Spleen (tissue), 7 donors: Measurements from ENCODE around the gene FHL2.

ENCODE experiments used
- POLR2A ChIP-seq, 3 donors: fragments of 450-650 bp; IDR thresholded peaks; one replicate each; pipeline ENCODE4 v1.5.1; 2017; ENCODE audit warnings: antibody characterized with exemption in 3 of 3, mild to moderate bottlenecking in 1 of 3
- POLR2AphosphoS5 ChIP-seq, 3 donors: sonication (generic); formaldehyde crosslinking; IDR thresholded peaks; one replicate each; pipeline ENCODE4 v1.5.1; 2017; ENCODE audit warnings: antibody characterized with exemption in 3 of 3
- TF ChIP-seq, protein P1 (sequence below), 11 experiments: fragments of 200-600 bp in 7 of 11; fragments of 450-650 bp in 4 of 11; sonication (generic) in 4 of 11; IDR thresholded peaks in 8 of 11; conservative IDR thresholded peaks in 3 of 11; 1 replicate in 7 of 11; 2 replicates in 4 of 11; pipeline versions ENCODE4 v1.4.0 to v1.8.0; 2016 to 2021; ENCODE audit warnings: antibody characterized with exemption in 11 of 11, inconsistent platforms in 4 of 11, mild to moderate bottlenecking in 1 of 11
- donor health status: DM: no; HTN: no; CAD: no; lungs with moderate emphysema.
- donor health status: DM: no; HTN: no; CAD: no.
- donor health status: DM: no; HTN: no; CAD: no.

DNA sequence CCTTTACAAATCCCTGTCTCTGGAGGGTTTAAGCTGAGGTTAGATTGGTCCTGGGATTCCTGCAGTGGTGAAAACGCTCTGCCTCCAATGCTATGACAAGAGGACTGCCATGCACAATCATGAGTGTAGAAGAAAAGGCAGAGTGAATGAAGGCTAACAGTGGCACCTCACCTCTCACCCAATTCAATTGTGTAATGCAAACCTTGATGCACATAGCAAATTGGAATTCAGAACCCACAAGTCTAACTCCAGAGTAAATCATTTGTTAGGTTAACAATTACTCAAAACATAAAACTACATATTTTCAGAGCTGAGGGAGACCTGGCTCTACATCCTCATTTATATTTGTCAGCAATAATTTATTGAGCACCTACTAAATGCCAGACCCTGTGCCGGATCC, 71.2 kb downstream of the FHL2 start:
- TF ChIP-seq, protein P1, sequence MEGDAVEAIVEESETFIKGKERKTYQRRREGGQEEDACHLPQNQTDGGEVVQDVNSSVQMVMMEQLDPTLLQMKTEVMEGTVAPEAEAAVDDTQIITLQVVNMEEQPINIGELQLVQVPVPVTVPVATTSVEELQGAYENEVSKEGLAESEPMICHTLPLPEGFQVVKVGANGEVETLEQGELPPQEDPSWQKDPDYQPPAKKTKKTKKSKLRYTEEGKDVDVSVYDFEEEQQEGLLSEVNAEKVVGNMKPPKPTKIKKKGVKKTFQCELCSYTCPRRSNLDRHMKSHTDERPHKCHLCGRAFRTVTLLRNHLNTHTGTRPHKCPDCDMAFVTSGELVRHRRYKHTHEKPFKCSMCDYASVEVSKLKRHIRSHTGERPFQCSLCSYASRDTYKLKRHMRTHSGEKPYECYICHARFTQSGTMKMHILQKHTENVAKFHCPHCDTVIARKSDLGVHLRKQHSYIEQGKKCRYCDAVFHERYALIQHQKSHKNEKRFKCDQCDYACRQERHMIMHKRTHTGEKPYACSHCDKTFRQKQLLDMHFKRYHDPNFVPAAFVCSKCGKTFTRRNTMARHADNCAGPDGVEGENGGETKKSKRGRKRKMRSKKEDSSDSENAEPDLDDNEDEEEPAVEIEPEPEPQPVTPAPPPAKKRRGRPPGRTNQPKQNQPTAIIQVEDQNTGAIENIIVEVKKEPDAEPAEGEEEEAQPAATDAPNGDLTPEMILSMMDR (IDR thresholded peaks at IDR 0.05 in 8 of 11, conservative IDR thresholded peaks at IDR 0.05 in 3 of 11) = no peak
- TF ChIP-seq POLR2AphosphoS5 (IDR thresholded peaks at IDR 0.05) = no peak
- no peak for TF ChIP-seq POLR2A (IDR thresholded peaks at IDR 0.05)
